ENCODE measurements around the gene AFF3.

- no peak for TF ChIP-seq CTCF (IDR thresholded peaks at IDR 0.05; ENCODE audit: low read depth, low read length, poor library complexity, severe bottlenecking)
- TF ChIP-seq EZH2phosphoT487 (IDR thresholded peaks at IDR 0.05; ENCODE audit: borderline replicate concordance, low read length): no peak
These were observed 19.7 kb upstream of the AFF3 start for GRCh38 chr2:100161945-100162620.
